ENCODE measurements around the gene DOCK8.

Gene DOCK8

DNA sequence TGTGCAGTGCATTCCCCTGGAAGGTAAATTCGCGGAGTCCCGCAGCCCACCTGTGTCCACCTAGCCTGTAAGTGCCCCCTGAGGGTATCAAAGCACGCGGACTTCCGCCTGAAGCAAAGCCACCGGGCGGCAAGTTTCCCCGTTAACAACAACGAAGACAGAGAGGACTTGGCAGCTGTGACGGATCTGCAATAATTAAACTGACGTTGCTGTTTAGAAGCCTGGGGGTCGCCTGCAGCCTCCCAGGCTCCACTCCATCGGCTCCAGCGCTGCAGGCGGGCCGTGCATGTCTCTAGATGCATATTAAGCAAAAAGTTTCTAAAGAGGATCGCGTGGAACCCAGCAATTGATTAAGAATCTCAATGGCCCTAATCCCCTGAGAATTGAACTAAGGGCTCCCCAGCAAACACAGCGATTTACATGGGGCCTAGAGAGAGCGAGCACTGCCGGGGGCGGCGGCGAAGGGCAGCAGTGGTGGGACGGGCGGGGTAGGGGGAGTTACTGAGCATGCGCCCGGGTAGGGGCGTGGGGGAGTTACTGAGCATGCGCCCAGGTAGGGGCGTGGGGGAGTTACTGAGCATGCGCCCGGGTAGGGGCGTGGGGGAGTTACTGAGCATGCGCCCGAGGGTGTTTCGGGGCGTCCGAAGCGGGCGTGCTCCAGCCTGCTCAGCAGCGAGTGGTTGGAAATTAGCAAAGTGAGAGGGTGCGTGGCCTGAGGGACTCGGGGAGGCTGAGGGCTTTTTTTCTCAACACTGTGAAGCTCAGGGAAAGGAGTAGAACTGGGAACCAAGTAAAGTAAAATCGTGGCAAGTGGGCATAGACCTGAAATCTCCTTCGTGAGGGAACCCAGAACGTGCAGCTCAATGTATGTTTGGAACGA is 255.2 kb downstream of the DOCK8 start:
- DNase-seq = peak; percentile 84

- no peak for DNase-seq
Observed at GRCh38 chr9:470552-471194, 256.0 kb downstream of the DOCK8 start.

- DNase-seq = no peak
Observed at GRCh38 chr9:471320-471719, 256.7 kb downstream of the DOCK8 start.

GRCh38 chr9:472479-473075 is 257.9 kb downstream of the DOCK8 start:
- DNase-seq = no peak

- DNase-seq = no peak
Observed at GRCh38 chr9:477193-477592, 262.5 kb downstream of the DOCK8 start.

DNA sequence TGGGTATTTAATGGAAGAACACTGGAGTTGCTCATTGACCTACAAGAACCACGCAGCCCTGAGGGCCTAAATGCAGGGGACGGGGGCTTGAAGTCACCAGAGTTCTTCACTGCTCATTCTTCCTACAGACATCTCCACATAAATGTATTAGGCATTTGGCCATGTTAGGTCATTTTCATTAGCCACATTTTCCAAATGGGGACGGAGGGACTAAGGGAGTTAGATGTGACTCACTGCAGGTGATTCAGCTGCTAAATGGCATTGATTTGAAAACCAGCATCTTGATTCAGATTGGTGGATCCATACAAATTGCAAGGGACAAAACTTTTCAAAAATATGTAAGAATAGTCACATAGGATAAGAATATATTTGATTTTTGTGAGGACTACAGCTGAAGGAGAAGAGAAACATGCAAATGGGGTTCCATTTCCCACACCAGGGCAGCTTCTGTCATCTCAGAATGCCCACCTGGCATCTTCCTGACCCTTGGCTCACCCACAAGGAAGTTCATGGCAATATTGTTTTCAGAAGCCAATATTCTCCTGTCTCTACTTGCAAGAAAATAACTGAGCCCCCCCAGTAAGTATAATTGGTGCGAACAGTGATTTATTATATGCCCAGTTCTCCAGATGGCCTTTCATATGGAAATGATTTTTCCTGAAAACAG is 264.8 kb downstream of the DOCK8 start:
- no peak for DNase-seq

GRCh38 chr9:479971-480350 is 265.3 kb downstream of the DOCK8 start:
- DNase-seq = no peak

DNA sequence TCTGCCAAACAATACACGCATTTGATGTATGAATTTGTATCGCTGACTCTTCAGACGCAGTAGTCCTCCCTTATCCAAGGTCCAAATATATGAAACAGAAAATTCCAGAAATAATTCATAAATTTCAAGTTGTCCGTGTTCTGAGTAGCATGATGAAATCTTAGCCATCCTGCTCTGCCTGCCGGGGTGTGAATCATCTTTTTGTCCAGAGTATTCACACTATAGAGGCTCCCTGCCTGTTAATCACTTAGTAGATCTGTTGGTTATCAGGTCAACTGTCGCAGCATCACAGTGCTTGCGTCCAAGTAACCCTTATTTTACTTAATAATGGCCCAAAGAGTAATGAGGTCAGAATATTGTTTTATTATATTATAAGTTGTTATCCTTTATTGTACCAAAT is 268.1 kb downstream of the DOCK8 start:
- no peak for DNase-seq

- no peak for DNase-seq
Observed at GRCh38 chr9:486156-486555, 271.5 kb downstream of the DOCK8 start.

- DNase-seq = no peak
Observed at GRCh38 chr9:487429-487828, 272.8 kb downstream of the DOCK8 start.

- DNase-seq = no peak
Observed at GRCh38 chr9:488448-488847, 273.8 kb downstream of the DOCK8 start.

GRCh38 chr9:489198-490197 is 274.8 kb downstream of the DOCK8 start:
- no peak for DNase-seq

DNA sequence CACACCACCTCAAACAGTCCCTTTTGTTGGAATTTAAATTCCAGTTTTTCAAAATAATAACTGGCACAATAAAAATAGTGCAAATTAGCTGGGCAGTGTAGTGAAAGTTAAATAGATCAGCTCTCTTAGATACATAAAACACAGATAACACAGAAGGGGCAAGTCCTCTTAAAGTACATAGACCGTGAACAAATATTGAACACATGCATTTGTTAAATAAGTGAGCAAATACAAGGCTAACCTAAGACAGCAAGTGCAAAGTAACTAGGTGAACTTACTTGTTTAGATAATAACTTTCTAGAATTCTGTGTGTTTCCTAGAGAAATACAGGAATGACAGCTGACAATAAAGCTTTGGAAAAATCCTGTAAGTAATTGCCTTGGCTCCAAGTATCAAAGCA is 280.1 kb downstream of the DOCK8 start:
- no peak for DNase-seq

DNA sequence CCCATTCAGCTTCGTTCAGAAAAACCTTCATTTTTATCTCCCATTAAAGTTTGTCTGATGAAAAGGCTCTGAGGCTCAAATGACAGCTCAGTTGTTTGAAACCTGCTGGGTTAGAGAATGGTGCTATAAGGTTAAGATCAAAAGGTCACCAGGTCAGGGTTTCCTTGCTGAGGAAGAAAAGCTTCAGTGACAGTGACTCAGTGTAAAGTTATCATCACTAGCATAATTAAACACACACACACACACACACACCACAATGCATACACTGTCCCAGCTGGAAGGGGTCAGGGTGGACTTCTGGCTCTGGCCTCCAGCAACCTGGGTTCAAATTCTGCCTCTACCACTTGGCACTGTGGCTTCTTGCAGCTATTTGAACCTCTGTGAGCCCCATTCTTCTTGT is 281.1 kb downstream of the DOCK8 start:
- DNase-seq = no peak

DNA sequence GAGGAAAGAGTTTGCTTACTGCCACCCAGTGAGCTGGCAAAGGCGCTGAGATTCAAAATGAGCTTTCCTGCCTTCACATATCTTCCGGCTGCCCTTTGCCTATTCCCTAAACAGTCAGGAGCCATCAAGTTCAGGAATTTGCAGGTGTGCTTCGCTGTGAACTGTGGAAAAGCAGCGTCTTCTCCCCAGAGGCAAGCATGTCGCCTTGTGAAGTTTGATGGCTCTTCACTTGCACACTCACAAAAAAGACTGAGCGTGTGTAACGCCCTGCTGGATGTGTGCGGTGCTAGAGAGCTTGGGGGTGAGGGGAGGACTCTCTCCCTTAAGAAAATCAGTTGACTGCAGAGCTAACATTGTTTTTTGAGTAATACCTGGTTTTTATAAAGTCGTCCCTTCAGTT is 288.7 kb downstream of the DOCK8 start:
- no peak for DNase-seq

GRCh38 chr9:503881-504852 is 289.5 kb downstream of the DOCK8 start, which contains the start of gene KANK1:
Gene KANK1, plus strand, starts transcription at chr9:504695.
- DNase-seq = peak; percentile 79

DNA sequence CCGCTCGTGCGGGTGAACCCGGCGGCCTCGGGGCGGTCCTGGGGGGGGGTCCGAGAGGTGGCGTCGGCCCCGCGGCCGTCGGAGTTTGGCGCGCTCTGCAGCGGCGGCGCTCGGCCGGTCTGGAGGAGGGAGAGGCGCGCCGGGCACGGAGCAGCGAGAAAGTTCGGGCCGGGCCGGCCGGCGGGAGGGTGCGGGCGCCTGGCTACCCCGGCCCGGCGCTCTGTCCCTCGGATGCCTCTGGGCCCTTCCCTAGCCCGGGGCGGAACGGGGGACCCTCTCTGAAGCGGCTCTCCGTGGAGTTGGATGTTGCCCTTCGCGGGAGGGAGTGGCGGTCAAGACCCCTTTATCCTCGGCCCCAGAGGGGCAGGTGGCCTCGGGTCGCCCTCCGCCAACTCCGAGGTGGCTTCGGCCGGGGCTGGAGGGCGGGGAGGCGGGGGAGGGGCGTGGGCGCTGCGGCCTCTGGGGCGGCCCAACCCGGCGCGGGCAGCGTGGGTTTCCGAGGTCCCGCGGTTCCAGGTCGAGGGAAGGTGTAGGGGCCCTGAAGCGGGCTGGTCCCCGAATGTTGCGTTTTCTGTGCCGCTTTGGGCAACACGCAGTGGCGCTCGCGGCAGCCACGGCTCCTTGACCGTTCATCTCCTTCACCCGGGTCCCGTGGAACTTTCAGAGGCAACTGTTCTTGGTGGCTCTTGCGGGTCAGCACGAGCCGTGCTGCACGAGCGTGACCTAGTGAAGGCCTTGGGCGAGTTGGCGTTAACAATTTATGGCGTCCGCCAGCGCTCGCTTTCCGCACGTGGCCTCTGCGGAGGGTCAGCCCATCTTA is 290.5 kb downstream of the DOCK8 start:
- no peak for DNase-seq

- no peak for DNase-seq
Observed at GRCh38 chr9:505741-506059, 291.0 kb downstream of the DOCK8 start.

DNA sequence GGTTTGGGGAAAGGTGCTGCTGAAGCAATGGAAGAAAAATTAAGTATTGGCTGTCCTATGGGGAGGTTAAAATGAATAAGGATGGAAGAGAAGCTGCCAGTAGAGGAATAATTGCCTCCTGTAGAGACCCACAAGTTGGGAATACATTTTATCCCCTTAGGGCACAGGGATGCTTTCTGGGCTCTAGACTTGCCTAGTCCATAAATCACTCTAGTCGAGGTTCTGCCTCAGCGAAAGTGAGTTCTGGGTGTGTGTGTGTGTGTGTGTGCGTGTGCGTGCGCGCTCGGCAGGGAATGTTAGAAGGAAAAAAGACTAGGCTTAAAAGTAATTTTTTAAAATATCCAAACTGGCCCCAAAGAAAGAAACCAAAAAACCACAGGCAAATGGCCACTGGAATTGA is 291.6 kb downstream of the DOCK8 start:
- DNase-seq = no peak

- DNase-seq = no peak
Observed at GRCh38 chr9:511861-512260, 297.2 kb downstream of the DOCK8 start.
